ENCODE data around the gene BDKRB2.
A peak's percentile ranks its signal among the peaks of the same experiment; 100 is the strongest.

Gene BDKRB2

GRCh38 chr14:96204151-96205058 lies at the start of gene BDKRB2:
TSS of gene BDKRB2 (plus strand) at chr14:96204839. CDS start at chr14:96237108, 32,269 bp downstream.
- TF ChIP-seq POLR2A (IDR thresholded peaks at IDR 0.05; ENCODE audit: low read length): no peak
- no peak for TF ChIP-seq GATA1 (IDR thresholded peaks at IDR 0.05; ENCODE audit: low read depth, low read length)
- DNase-seq: peak in 1 of 2 experiments; percentile 16

DNA sequence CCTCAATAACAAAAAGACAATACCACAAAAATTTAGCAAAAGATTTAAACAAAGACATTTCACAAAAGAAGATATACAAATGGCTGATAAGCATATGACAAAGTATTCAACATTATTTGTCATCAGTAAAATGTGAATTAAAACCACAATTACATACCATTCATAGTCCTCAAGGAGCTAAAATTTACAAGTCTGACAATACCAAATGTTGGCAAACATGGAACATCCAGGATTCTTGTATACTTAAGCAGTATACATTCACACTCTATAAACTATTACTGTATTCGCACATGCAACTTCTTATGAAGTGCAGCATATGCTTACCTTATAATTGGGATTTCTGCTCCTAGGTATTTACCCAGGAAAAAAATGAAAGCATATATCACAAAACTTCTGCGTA lies 49.7 kb upstream of the BDKRB2 start:
- TF ChIP-seq POLR2A (IDR thresholded peaks at IDR 0.05; ENCODE audit: low read length) (no peak), GATA1 (IDR thresholded peaks at IDR 0.05; ENCODE audit: low read depth, low read length) (no peak)
- DNase-seq: no peak

DNA sequence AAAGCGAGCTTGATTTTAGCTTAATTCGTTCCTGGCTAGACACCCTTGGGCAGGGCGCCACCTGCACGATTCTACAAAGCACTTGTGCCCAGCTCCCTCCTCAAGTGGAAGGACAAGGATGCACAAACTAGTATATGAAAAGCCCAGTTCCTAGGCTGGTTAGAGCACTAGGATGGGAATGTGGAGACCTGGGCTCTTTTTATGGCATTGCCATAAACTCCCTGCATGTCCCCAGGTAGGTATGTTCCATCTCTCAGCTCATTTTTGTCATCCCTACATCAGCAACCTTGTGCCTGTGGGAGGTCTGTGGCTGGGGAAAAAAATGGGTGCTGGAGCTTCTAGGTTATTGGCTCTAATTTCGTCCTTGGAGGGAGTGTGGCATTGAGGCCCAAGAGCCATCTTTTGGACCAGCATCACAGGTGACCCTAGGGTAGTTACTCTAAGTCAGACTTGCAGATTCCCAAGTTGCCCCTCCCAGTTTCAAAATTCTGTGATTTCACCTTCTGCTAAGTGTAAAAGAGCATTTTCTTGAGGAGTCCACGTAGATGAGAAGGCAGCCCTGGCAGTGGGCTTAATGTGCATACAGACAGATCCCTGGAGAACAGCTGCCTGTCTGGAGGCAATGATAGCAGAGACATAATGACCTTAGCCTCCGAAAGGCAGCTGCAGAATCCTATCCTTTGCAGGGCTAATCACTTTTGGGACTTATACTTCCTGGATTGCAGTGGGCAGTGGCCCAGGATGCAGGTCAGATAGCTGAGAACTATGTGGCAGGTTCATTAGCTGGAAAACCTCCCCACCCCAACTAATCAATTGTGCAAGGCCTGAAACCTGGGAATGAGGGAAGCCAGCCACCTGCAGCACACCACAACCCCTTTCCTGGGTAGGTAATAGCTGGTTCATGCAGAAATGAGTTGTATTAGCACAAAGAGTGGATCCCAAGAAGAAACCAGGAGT lies 47.6 kb upstream of the BDKRB2 start:
- DNase-seq: no peak
- TF ChIP-seq GATA1 (IDR thresholded peaks at IDR 0.05; ENCODE audit: low read depth, low read length) (no peak), POLR2A (IDR thresholded peaks at IDR 0.05; ENCODE audit: low read length) (no peak)

- TF ChIP-seq GATA1 (IDR thresholded peaks at IDR 0.05; ENCODE audit: low read depth, low read length) (no peak), POLR2A (IDR thresholded peaks at IDR 0.05; ENCODE audit: low read length) (no peak)
- no peak for DNase-seq
Observed at GRCh38 chr14:96158735-96159134, 45.9 kb upstream of the BDKRB2 start.

GRCh38 chr14:96160076-96160912 lies 44.3 kb upstream of the BDKRB2 start:
- TF ChIP-seq POLR2A (IDR thresholded peaks at IDR 0.05; ENCODE audit: low read length) (no peak), GATA1 (IDR thresholded peaks at IDR 0.05; ENCODE audit: low read depth, low read length) (no peak)
- no peak for DNase-seq

GRCh38 chr14:96160913-96161310 lies 43.7 kb upstream of the BDKRB2 start:
- no peak for DNase-seq
- TF ChIP-seq GATA1 (IDR thresholded peaks at IDR 0.05; ENCODE audit: low read depth, low read length) (no peak), POLR2A (IDR thresholded peaks at IDR 0.05; ENCODE audit: low read length) (no peak)

DNA sequence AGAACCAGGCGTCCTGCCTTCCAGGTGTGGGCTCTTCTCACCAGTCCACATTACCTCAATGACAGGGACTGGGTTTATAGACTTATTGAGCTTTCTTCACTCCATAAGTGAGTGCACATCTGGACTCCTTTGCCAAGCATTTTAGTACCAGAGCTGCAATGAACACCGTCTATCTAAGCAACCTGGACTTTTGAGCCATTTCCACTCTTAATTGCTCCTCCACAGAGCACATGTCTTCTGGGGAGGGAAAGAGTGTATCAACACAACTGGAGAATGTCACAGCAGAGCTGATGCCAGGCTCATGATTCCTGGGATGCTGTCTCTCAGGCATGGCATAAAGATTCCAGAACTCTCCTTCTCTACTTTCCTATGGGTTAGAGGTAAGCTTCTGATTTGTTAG lies 43.0 kb upstream of the BDKRB2 start:
- no peak for TF ChIP-seq POLR2A (IDR thresholded peaks at IDR 0.05; ENCODE audit: low read length)
- TF ChIP-seq GATA1 (IDR thresholded peaks at IDR 0.05; ENCODE audit: low read depth, low read length): no peak
- DNase-seq: no peak

DNA sequence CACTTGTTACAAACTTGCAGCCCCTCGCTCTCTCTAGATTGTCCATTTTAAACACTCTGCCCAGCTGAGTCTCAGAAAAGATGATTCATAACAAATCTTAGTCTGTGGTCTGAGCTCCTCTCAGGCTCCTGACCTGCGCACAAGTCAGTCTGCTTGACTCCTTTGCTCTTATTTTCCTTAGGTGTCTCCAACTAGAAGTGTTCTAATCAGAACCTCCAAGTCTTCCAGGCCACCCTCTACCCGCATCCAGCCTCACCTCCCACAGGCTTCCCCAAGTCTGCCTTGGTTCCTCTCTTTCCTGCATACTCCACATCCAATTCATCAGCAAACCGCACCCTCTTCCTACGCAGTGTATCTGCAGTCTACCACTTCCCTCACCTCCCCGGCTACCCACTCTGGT lies 42.4 kb upstream of the BDKRB2 start:
- no peak for DNase-seq
- TF ChIP-seq POLR2A (IDR thresholded peaks at IDR 0.05; ENCODE audit: low read length) (no peak), GATA1 (IDR thresholded peaks at IDR 0.05; ENCODE audit: low read depth, low read length) (no peak)

- no peak for TF ChIP-seq GATA1 (IDR thresholded peaks at IDR 0.05; ENCODE audit: low read depth, low read length)
- TF ChIP-seq POLR2A (IDR thresholded peaks at IDR 0.05; ENCODE audit: low read length): no peak
- no peak for DNase-seq
Observed at GRCh38 chr14:96162741-96163140, 41.9 kb upstream of the BDKRB2 start.

GRCh38 chr14:96164861-96165490 lies 39.7 kb upstream of the BDKRB2 start:
- no peak for DNase-seq
- TF ChIP-seq POLR2A (IDR thresholded peaks at IDR 0.05; ENCODE audit: low read length) (no peak), GATA1 (IDR thresholded peaks at IDR 0.05; ENCODE audit: low read depth, low read length) (no peak)

DNA sequence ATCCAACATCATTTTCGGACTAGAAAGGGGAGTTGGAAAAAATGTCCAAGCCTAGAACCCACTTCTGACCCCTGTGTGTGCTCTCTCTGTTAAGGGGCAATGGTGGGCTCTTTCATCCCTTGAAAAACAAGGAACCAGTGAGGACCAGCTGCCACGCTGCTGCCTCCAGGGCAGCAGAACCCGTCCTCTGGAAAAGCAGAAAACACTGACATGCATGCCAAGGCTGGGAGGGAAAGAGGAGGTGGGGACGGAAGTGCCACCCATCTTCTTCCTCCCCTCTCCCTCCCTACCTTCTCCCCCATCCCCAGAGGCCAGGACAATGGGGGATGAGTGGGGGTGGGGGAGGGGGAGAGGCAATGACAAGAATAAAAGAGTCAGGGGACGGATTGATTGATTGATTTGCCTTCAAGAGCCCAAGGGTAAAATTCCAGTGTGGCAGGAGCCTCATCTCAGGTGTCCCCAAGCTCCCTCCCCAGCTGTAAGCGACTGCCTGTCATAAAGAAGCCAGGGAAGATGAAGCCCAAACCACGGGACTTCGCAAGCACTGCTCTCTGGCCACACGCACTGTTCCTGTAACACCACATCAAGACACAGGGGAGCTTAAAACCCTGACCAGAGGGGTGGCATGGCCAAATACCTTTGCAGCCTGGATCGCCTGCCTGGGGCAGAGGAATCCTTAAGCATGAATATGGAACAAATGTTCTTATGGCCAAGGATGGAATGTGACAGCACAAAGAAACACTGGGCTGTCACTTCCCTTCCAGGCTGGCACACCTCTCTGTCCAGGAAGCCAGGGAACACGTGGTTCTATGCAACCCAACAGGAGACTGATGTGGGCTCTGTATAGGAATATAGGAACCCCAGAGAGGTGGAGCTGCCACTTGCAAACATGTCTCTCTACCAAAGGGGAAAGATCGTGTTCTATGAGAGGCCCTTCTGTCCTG lies 38.9 kb upstream of the BDKRB2 start:
- no peak for DNase-seq
- TF ChIP-seq GATA1 (IDR thresholded peaks at IDR 0.05; ENCODE audit: low read depth, low read length): no peak
- no peak for TF ChIP-seq POLR2A (IDR thresholded peaks at IDR 0.05; ENCODE audit: low read length)
